NT2/D1 (cell line): ENCODE measurements around the gene TMCC2.

Experiments
- SUZ12 ChIP-seq: IDR thresholded peaks from 2 replicates; pipeline ENCODE4 v1.6.1; 2011; ENCODE audit not compliant: insufficient read length, insufficient read depth; ENCODE audit errors: extremely low read depth
- ZNF274 ChIP-seq: IDR thresholded peaks from 2 replicates; pipeline ENCODE4 v1.6.1; 2011; ENCODE audit warnings: mild to moderate bottlenecking, low read depth, low read length

DNA sequence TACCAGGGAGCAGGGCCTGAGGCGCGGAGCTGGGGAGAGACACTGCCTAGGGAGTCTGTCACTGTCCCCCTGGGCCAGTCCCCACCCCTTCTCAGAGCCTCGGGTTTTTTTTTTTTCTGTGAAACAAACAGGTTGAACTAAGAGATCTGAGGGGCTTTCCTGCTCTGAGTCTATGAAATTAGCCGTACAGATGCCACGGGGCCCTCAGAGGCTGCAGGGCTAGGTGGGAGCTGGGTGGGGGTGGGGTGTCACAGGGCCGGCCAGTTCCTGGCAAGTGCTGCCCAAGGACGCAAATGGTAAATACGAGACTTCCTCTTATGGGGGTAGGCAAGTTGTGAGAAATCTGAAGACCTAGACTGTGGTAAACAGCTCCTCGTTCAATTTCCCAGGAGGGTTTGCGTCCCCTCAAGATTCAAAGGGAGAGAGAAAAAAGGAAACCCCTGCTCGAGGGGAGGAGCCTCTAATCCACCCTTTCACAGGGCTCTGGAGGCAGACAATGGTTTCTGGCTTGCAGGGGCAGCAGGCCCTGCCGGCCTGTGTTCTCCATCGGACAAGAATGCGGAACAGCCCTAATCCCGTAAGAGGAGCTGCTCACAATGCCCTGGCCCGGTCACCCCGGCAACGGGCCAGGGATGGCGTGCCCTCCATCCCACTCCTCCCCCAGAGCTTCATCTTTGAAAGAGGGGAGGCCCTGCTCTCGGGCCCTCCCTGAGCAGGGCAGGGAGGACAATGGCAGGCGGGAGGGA is 86.0 kb downstream of the TMCC2 start:
- TF ChIP-seq SUZ12 (no peak), ZNF274 (no peak)
